Peyer's patch (tissue), 4 donors: ENCODE results near the gene RLN3.

Experiments
- POLR2A ChIP-seq, 2 donors: fragments of 450-650 bp; IDR thresholded peaks; one replicate each; pipeline ENCODE4 v1.5.1; 2017; ENCODE audit warnings: antibody characterized with exemption in 2 of 2, mild to moderate bottlenecking in 2 of 2, moderate library complexity in 2 of 2
- TF ChIP-seq, protein P1 (sequence below), 6 experiments: fragments of 450-650 bp in 4 of 6; fragments of 200-600 bp in 2 of 6; sonication (generic) in 1 of 6; IDR thresholded peaks; one replicate each; pipeline ENCODE4 v1.5.1; 2017 to 2019; ENCODE audit warnings: antibody characterized with exemption in 6 of 6, mild to moderate bottlenecking in 3 of 6, moderate library complexity in 1 of 6

DNA sequence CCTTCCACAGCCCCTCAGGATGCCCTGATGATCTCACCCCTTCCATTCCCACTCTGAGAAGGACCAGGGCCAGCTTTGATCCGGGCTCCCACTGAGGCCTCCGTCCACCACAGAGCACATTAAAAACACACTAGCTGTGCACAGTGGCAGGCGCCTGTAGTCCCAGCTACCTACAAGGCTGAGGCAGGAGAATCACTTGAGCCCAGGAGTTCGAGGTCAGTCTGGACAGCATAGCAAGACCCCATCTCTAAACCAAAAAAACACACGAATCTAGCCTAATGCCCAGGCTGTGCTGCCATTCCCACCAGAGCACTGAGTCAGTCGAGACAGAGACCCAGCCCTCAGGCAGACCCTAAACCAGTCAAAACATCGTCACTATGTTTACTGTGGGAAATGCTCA lies 35.9 kb upstream of the RLN3 start:
- TF ChIP-seq, protein P1, sequence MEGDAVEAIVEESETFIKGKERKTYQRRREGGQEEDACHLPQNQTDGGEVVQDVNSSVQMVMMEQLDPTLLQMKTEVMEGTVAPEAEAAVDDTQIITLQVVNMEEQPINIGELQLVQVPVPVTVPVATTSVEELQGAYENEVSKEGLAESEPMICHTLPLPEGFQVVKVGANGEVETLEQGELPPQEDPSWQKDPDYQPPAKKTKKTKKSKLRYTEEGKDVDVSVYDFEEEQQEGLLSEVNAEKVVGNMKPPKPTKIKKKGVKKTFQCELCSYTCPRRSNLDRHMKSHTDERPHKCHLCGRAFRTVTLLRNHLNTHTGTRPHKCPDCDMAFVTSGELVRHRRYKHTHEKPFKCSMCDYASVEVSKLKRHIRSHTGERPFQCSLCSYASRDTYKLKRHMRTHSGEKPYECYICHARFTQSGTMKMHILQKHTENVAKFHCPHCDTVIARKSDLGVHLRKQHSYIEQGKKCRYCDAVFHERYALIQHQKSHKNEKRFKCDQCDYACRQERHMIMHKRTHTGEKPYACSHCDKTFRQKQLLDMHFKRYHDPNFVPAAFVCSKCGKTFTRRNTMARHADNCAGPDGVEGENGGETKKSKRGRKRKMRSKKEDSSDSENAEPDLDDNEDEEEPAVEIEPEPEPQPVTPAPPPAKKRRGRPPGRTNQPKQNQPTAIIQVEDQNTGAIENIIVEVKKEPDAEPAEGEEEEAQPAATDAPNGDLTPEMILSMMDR (IDR thresholded peaks at IDR 0.05): no peak
- no peak for TF ChIP-seq POLR2A (IDR thresholded peaks at IDR 0.05)
